Right lobe of liver (tissue), 6 donors: Measurements from ENCODE around the gene TEX10. TPM values are rescaled to one million over a fixed set of nuclear protein-coding genes. Genes with fewer than 3 reads are reported as not detected.
"Not testable (repeated sequence)": the region's sequence is repeated elsewhere in the genome, so short reads cannot be mapped to it uniquely, and the experiment has no call there.

Experiments
- ATAC-seq, 4 donors: fragments of 200-7000 bp; cut with Tn5 transposase; one replicate each; pipeline ENCODE4 v1.9.1; 2020; ENCODE audit warnings: mild to moderate bottlenecking in 4 of 4, moderate library complexity in 4 of 4
- DNase-seq, 3 donors: peaks; one replicate each; pipeline ENCODE4 v3.0.0-alpha.2; 2020
- H3K27ac ChIP-seq, 3 donors: fragments of 200-600 bp; one replicate each; pipeline ENCODE4 v1.8.0; 2022
- H3K27me3 ChIP-seq, 2 donors: fragments of 200-600 bp; one replicate each; pipeline ENCODE4 v1.8.0; 2022
- H3K36me3 ChIP-seq, 4 donors: fragments of 200-600 bp; sonication (generic) in 1 of 4; one replicate each; pipeline versions ENCODE4 v1.5.1 to v1.8.0; 2017 to 2022; ENCODE audit warnings: control low read depth in 1 of 4
- H3K4me1 ChIP-seq, 4 donors: fragments of 200-600 bp; sonication (generic) in 1 of 4; one replicate each; pipeline versions ENCODE4 v1.5.1 to v1.8.0; 2017 to 2022; ENCODE audit warnings: control low read depth in 1 of 4
- H3K4me3 ChIP-seq, 3 donors: fragments of 200-600 bp; one replicate each; pipeline ENCODE4 v1.8.0; 2022
- H3K9me3 ChIP-seq, 4 donors: fragments of 200-600 bp; sonication (generic) in 1 of 4; one replicate each; pipeline versions ENCODE4 v1.5.1 to v1.8.0; 2017 to 2022; ENCODE audit warnings: control low read depth in 1 of 4
- POLR2A ChIP-seq: fragments of 450-650 bp; IDR thresholded peaks from one replicate; pipeline ENCODE4 v1.6.1; 2017; ENCODE audit warnings: antibody characterized with exemption, mild to moderate bottlenecking
- WGBS: methylation state at CpG from one replicate; pipeline ENCODE4 v1.1.6; 2018; ENCODE audit warnings: low coverage, low lambda C conversion rate; ENCODE audit not compliant: insufficient coverage; ENCODE audit errors: missing lambda C conversion rate; 5-methylcytosine and 5-hydroxymethylcytosine counted together
- intact Hi-C, 2 donors: fragments of 100-400 bp; cut with DNase I; formaldehyde crosslinking; loops; one replicate each; pipeline versions ENCODE4 v1.11.2 to v1.14.1; 2022
- total RNA-seq, 6 experiments: library from RNA; depleted of rRNA in 2 of 6; stranded (reverse); fragments of >200 nt in 2 of 6; fragmentation: NEBNext Ultra II Directional in 3 of 6; extraction: Animal tissue kit (Norgen Biotek cat#: 25700) in 3 of 6; gene quantifications; one replicate each; pipeline versions ENCODE4 v1.1.0 to v1.2.4, GENCODE V29; 2016 to 2023
- TF ChIP-seq, protein P1 (sequence below), 4 donors: fragments of 200-600 bp in 3 of 4; fragments of 450-650 bp in 1 of 4; IDR thresholded peaks; one replicate each; pipeline versions ENCODE4 v1.5.1 to v1.8.0; 2016 to 2022; ENCODE audit warnings: antibody characterized with exemption in 4 of 4, mild to moderate bottlenecking in 2 of 4
- donor health status: DM: no; HTN: yes; CAD: no.
- donor health status: DM: no; HTN: no; CAD: no.
- donor health status: DM: no; HTN: no; CAD: no.
- donor health status: DM: no; HTN: yes; CAD: no.
- donor health status: DM: no; HTN: yes; CAD: no.

Gene TEX10
- total RNA-seq, 6 experiments from 2014 or later = 2.5 to 6.4 (median 5.0) TPM

DNA sequence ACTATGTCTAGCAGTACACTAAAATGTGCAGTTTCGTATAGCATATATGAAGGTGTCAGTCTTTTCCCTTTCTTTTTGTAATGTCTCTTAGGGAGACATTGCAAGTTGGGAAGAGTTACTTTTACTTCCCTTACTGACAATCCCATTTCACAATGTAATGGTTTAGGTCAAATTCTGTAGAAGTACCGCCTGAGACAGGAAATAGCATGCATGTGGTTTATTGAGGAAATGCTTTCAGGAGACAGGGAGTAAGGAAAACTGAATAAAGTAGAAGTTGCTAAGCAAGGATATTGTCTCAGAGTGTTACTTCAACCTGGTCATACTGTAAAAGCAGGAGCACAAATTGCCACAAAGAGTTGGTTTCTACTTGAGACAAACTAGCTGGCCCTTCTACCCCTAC, 42.1 kb upstream of the TEX10 start:
- Histone ChIP-seq H3K4me1 (no peaks in the 10 kb centered on the region), H3K4me3 (no peak overlapping the region), H3K27ac (no peak overlapping the region), H3K27me3 (no peaks in the 10 kb centered on the region), H3K9me3 (no peaks in the 10 kb centered on the region), H3K36me3 (no peaks in the 10 kb centered on the region)
- DNase-seq = no peak
- intact Hi-C loops = no loop called here
- TF ChIP-seq, protein P1, sequence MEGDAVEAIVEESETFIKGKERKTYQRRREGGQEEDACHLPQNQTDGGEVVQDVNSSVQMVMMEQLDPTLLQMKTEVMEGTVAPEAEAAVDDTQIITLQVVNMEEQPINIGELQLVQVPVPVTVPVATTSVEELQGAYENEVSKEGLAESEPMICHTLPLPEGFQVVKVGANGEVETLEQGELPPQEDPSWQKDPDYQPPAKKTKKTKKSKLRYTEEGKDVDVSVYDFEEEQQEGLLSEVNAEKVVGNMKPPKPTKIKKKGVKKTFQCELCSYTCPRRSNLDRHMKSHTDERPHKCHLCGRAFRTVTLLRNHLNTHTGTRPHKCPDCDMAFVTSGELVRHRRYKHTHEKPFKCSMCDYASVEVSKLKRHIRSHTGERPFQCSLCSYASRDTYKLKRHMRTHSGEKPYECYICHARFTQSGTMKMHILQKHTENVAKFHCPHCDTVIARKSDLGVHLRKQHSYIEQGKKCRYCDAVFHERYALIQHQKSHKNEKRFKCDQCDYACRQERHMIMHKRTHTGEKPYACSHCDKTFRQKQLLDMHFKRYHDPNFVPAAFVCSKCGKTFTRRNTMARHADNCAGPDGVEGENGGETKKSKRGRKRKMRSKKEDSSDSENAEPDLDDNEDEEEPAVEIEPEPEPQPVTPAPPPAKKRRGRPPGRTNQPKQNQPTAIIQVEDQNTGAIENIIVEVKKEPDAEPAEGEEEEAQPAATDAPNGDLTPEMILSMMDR (IDR thresholded peaks at IDR 0.05) = no peak
- TF ChIP-seq POLR2A = no peak
- no peak for ATAC-seq
- WGBS = 63% methylated on average over 2 of the region's 2 CpGs

- Histone ChIP-seq H3K4me3 (no peak overlapping the region), H3K4me1 (no peaks in the 10 kb centered on the region), H3K27me3 (no peaks in the 10 kb centered on the region), H3K36me3 (no peaks in the 10 kb centered on the region), H3K27ac (no peak overlapping the region), H3K9me3 (no peaks in the 10 kb centered on the region)
- no peak for DNase-seq
- ATAC-seq = no peak
- TF ChIP-seq POLR2A = no peak
- TF ChIP-seq, protein P1 (IDR thresholded peaks at IDR 0.05) = no peak
- intact Hi-C loops = no loop called here
Measured at GRCh38 chr9:100394032-100394695, 41.4 kb upstream of the TEX10 start.

- ATAC-seq, DNase-seq, H3K27ac ChIP-seq, H3K9me3 ChIP-seq, H3K4me3 ChIP-seq, H3K4me1 ChIP-seq, H3K27me3 ChIP-seq, H3K36me3 ChIP-seq, intact Hi-C loops: not testable (repeated sequence)
- 100% methylated on average over 5 of the region's 21 CpGs for WGBS
Measured at GRCh38 chr9:100392989-100393388, 40.2 kb upstream of the TEX10 start.

GRCh38 chr9:100379862-100380261, 27.1 kb upstream of the TEX10 start:
- H3K4me3 ChIP-seq = no peak overlapping the region
- intact Hi-C loops = no loop called here
- H3K9me3 ChIP-seq = no peaks in the 10 kb centered on the region
- DNase-seq (no peak), ATAC-seq (no peak)
- no peak for TF ChIP-seq POLR2A
- TF ChIP-seq, protein P1 (IDR thresholded peaks at IDR 0.05) = no peak
- H3K4me1 ChIP-seq = no peaks in the 10 kb centered on the region
- no peaks in the 10 kb centered on the region for H3K36me3 ChIP-seq
- H3K27me3 ChIP-seq = no peaks in the 10 kb centered on the region
- H3K27ac ChIP-seq = no peak overlapping the region
- WGBS = 52% methylated on average over 2 of the region's 4 CpGs

- Histone ChIP-seq H3K27me3 (no peaks in the 10 kb centered on the region), H3K4me1 (no peaks in the 10 kb centered on the region), H3K4me3 (no peak overlapping the region), H3K36me3 (no peaks in the 10 kb centered on the region), H3K9me3 (no peaks in the 10 kb centered on the region), H3K27ac (no peak overlapping the region)
- intact Hi-C loops = no loop called here
- DNase-seq (no peak), ATAC-seq (no peak)
- no peak for TF ChIP-seq POLR2A
- TF ChIP-seq, protein P1 (IDR thresholded peaks at IDR 0.05) = no peak
- WGBS = 68% methylated on average over 5 of the region's 5 CpGs
Measured at GRCh38 chr9:100377015-100377414, 24.3 kb upstream of the TEX10 start.
